ENCODE results near the gene SDF4. TPM values are rescaled to one million over a fixed set of nuclear protein-coding genes. Genes with fewer than 3 reads are reported as not detected.

SDF4 gene
- total and polyA plus RNA-seq, 2 of the 13 experiments (the other 11 are each of a cell fraction or from before 2014, with no cell fraction given) = 80.8 to 107 TPM

- Histone ChIP-seq H3K27me3 (ENCODE audit: control insufficient read depth in 1 of 2, insufficient read depth in 2 of 2, low read length in 2 of 2) (no peaks in the 10 kb centered on the region), H3K4me1 (ENCODE audit: insufficient read depth, low read length) (peaks cover 27% of the 10 kb centered on the region), H3K9me3 (ENCODE audit: low read length) (no peaks in the 10 kb centered on the region), H3K9ac (ENCODE audit: insufficient read depth, low read depth, low read length) (no peak overlapping the region), H3K36me3 (replicated peaks in 1 of 2; ENCODE audit: control insufficient read depth in 1 of 2, insufficient read depth in 2 of 2, low read length in 2 of 2) (peaks cover 9 to 47% of the 10 kb centered on the region in 2 experiments), H3K27ac (ENCODE audit: extremely low read length, insufficient read depth, low read length) (no peak overlapping the region), H2AFZ (ENCODE audit: low read length) (no peak overlapping the region), H4K20me1 (ENCODE audit: insufficient read depth, low read length) (peaks cover 18% of the 10 kb centered on the region; the same call in 1 of the 2 replicates), H3K79me2 (ENCODE audit: insufficient read depth, low read length) (peaks cover 35% of the 10 kb centered on the region), H3K4me2 (ENCODE audit: low read depth, low read length) (no peak overlapping the region), H3K4me3 (replicated peaks in 1 of 3; ENCODE audit: insufficient read depth in 1 of 3, low read depth in 2 of 3, low read length in 3 of 3) (no peak overlapping the region)
- ChIA-PET CTCF (ENCODE audit: low intra/inter-chr PET ratio, low total read pairs) (no interaction called here), POLR2A (no interaction called here)
- intact Hi-C loops (cut with micrococcal nuclease; ENCODE audit: unreplicated experiment) = no loop called here
- TF ChIP-seq TBL1XR1 (IDR thresholded peaks at IDR 0.05; ENCODE audit: borderline replicate concordance, low read length, partially characterized antibody) (no peak), AGO2 (optimal IDR thresholded peaks at IDR 0.05; ENCODE audit: low read depth, low read length) (peak; percentile 68), RBFOX2 (IDR thresholded peaks at IDR 0.05; ENCODE audit: low read depth, low read length) (peak; percentile 42; the same call in 1 of the 2 replicates), POLR2G (IDR thresholded peaks at IDR 0.05; ENCODE audit: low read depth, low read length) (no peak), ZNF101 (CRISPR knock-in tag; IDR thresholded peaks at IDR 0.05; ENCODE audit: borderline replicate concordance, low read depth) (no peak)
- BruUV-seq (replicated peaks) = no TSS peak
- WGBS (ENCODE audit: low lambda C conversion rate) = 99% methylated on average over 33 of the region's 39 CpGs
- in situ Hi-C loops (cut with HindIII; ENCODE audit: extremely low pct_ligation_motif_present, low pct_unique_long_range_greater_than_20kb) = no loop called here
- no peak for DNase-seq (ENCODE audit: low spot score)
- no peak for FAIRE-seq
- ATAC-seq = no peak
Measured at GRCh38 chr1:1267488-1268283, 35.9 kb upstream of the SDF4 start.

- intact Hi-C loops (cut with micrococcal nuclease; ENCODE audit: unreplicated experiment) (no loop called here), in situ Hi-C loops (cut with HindIII; ENCODE audit: extremely low pct_ligation_motif_present, low pct_unique_long_range_greater_than_20kb) (no loop called here)
- CTCF ChIA-PET (ENCODE audit: low intra/inter-chr PET ratio, low total read pairs) = no interaction called here
- Histone ChIP-seq H3K27me3 (ENCODE audit: control insufficient read depth in 1 of 2, insufficient read depth in 2 of 2, low read length in 2 of 2) (no peaks in the 10 kb centered on the region), H3K4me2 (ENCODE audit: low read depth, low read length) (no peak overlapping the region), H3K9ac (ENCODE audit: insufficient read depth, low read depth, low read length) (no peak overlapping the region), H2AFZ (ENCODE audit: low read length) (no peak overlapping the region), H3K9me3 (ENCODE audit: low read length) (no peaks in the 10 kb centered on the region), H3K4me1 (ENCODE audit: insufficient read depth, low read length) (no peaks in the 10 kb centered on the region), H3K79me2 (ENCODE audit: insufficient read depth, low read length) (peaks cover 8% of the 10 kb centered on the region), H3K36me3 (replicated peaks in 1 of 2; ENCODE audit: control insufficient read depth in 1 of 2, insufficient read depth in 2 of 2, low read length in 2 of 2) (peaks cover 14 to 64% of the 10 kb centered on the region in 2 experiments), H4K20me1 (ENCODE audit: insufficient read depth, low read length) (no peaks in the 10 kb centered on the region), H3K4me3 (replicated peaks in 1 of 3; ENCODE audit: insufficient read depth in 1 of 3, low read depth in 2 of 3, low read length in 3 of 3) (no peak overlapping the region), H3K27ac (ENCODE audit: extremely low read length, insufficient read depth, low read length) (no peak overlapping the region)
- POLR2A ChIA-PET = no interaction called here
- 100% methylated on average over 5 of the region's 10 CpGs for WGBS (ENCODE audit: low lambda C conversion rate)
- FAIRE-seq (no peak), ATAC-seq (peak; percentile 19; the same call in 2 of the 3 replicates), DNase-seq (ENCODE audit: low spot score) (no peak)
- TF ChIP-seq SP140L (CRISPR knock-in tag; IDR thresholded peaks at IDR 0.05; ENCODE audit: borderline replicate concordance) = no peak
- peak; percentile 30; the same call in 1 of the 2 replicates for TF ChIP-seq CTCF (CRISPR knock-in tag; IDR thresholded peaks at IDR 0.05)
- no TSS peak for BruUV-seq (replicated peaks)
Measured at GRCh38 chr1:1264868-1265272, 33.1 kb upstream of the SDF4 start.
